ENCODE results near the gene TNFSF9.
A peak's percentile ranks its signal among the peaks of the same experiment; 100 is the strongest.

TNFSF9 gene

GRCh38 chr19:6531163-6531955, 533 bp downstream of the TNFSF9 start:
- TF ChIP-seq CTCF (IDR thresholded peaks at IDR 0.05; ENCODE audit: insufficient read depth, low read length, missing control alignments), result no peak
- no peak for DNase-seq (ENCODE audit: low read depth, low spot score)
- H3K4me3 ChIP-seq (ENCODE audit: low read depth, low read length), result peak overlapping the region; percentile 71
- ChIA-PET POLR2A (interaction anchor here (0.6 to 1.2 kb wide), 14 partner anchors 9 to 205 kb away, joined by 3 to 8 read pairs (median 4); partner anchors contain the start of gene KHSRP), CTCF (interaction anchor here (0.8 to 0.9 kb wide), 2 partner anchors 202 to 332 kb away, joined by 3 read pairs; no protein-coding TSS in a partner anchor)

- ChIA-PET CTCF (no interaction called here), POLR2A (no interaction called here)
These were observed 1.1 kb downstream of the TNFSF9 start for GRCh38 chr19:6531956-6532243.

GRCh38 chr19:6532244-6532999, 1.6 kb downstream of the TNFSF9 start:
- no peak overlapping the region for H3K4me3 ChIP-seq (ENCODE audit: low read depth, low read length)
- CTCF ChIA-PET, result no interaction called here
- DNase-seq (ENCODE audit: low read depth, low spot score), result no peak
- no peak for TF ChIP-seq CTCF (IDR thresholded peaks at IDR 0.05; ENCODE audit: insufficient read depth, low read length, missing control alignments)
- POLR2A ChIA-PET, result no interaction called here

More at GRCh38 chr19:6531956-6532243, 1.1 kb downstream of the TNFSF9 start:
- H3K4me3 ChIP-seq (ENCODE audit: low read depth, low read length), result no peak overlapping the region
- no peak for TF ChIP-seq CTCF (IDR thresholded peaks at IDR 0.05; ENCODE audit: insufficient read depth, low read length, missing control alignments)
- DNase-seq (ENCODE audit: low read depth, low spot score), result no peak

- TF ChIP-seq CTCF (IDR thresholded peaks at IDR 0.05; ENCODE audit: insufficient read depth, low read length, missing control alignments), result no peak
- H3K4me3 ChIP-seq (ENCODE audit: low read depth, low read length), result no peak overlapping the region
- no peak for DNase-seq (ENCODE audit: low read depth, low spot score)
- POLR2A ChIA-PET, result no interaction called here
- CTCF ChIA-PET, result interaction anchor here (1.1 kb wide), 1 partner anchor 13 kb away, joined by 3 read pairs; no protein-coding TSS in a partner anchor
These were observed 2.1 kb downstream of the TNFSF9 start for GRCh38 chr19:6533000-6533328.

GRCh38 chr19:6533746-6534418, 3.1 kb downstream of the TNFSF9 start:
- POLR2A ChIA-PET, result no interaction called here
- CTCF ChIA-PET, result interaction anchor here (1.1 to 1.3 kb wide), 2 partner anchors 13 to 17 kb away, joined by 3 to 4 read pairs; no protein-coding TSS in a partner anchor
- DNase-seq (ENCODE audit: low read depth, low spot score), result no peak
- TF ChIP-seq CTCF (IDR thresholded peaks at IDR 0.05; ENCODE audit: insufficient read depth, low read length, missing control alignments), result no peak
- H3K4me3 ChIP-seq (ENCODE audit: low read depth, low read length), result no peak overlapping the region
